ENCODE data around the gene SCN2A. TPM values are rescaled to one million over a fixed set of nuclear protein-coding genes. Genes with fewer than 3 reads are reported as not detected.

The SCN2A gene
- total and polyA plus RNA-seq, 2 of the 4 experiments (the other 2 are of a cell fraction) = 0.24 to 0.54 TPM

DNA sequence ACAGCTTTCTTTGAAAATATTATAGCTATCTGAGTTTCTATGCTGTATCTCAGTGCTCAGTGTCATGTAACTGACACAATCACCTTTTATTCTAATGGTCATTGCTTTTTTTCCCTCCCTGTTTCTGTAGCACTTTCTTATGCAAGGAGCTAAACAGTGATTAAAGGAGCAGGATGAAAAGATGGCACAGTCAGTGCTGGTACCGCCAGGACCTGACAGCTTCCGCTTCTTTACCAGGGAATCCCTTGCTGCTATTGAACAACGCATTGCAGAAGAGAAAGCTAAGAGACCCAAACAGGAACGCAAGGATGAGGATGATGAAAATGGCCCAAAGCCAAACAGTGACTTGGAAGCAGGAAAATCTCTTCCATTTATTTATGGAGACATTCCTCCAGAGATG lies 56.4 kb downstream of the SCN2A start:
- no peak overlapping the region for H3K23ac ChIP-seq (ENCODE audit: low read depth, low read length)
- intact Hi-C loops (cut with micrococcal nuclease) (no loop called here), dilution Hi-C loops (cut with HindIII; ENCODE audit: low sequenced_read_pairs, unreplicated experiment) (no loop called here), in situ Hi-C loops (cut with MboI; ENCODE audit: low sequenced_read_pairs) (no loop called here)
- H3K4me3 ChIP-seq (ENCODE audit: insufficient read depth, low read depth, low read length) = no peak overlapping the region
- no peak overlapping the region for H4K8ac ChIP-seq (ENCODE audit: low read depth in 2 of 2, low read length in 2 of 2)
- no peak overlapping the region for H2BK5ac ChIP-seq (ENCODE audit: low read depth, low read length, poor library complexity, severe bottlenecking)
- H3K9me3 ChIP-seq (ENCODE audit: control insufficient read depth, insufficient read depth, low read length) = no peaks in the 10 kb centered on the region
- no peak overlapping the region for H2BK120ac ChIP-seq (ENCODE audit: low read depth, low read length)
- no peaks in the 10 kb centered on the region for H3K4me1 ChIP-seq (ENCODE audit: control insufficient read depth, insufficient read depth, low read length)
- no peak overlapping the region for H3K9ac ChIP-seq (ENCODE audit: low read depth, low read length)
- H3K9me1 ChIP-seq (ENCODE audit: insufficient read depth, low read length) = no peaks in the 10 kb centered on the region
- no peak for TF ChIP-seq MAZ (IDR thresholded peaks at IDR 0.05; ENCODE audit: borderline replicate concordance, low read depth, low read length)
- no peak for TF ChIP-seq CHD1 (IDR thresholded peaks at IDR 0.05; ENCODE audit: low read depth, low read length)
- no peak for TF ChIP-seq MXI1 (IDR thresholded peaks at IDR 0.05; ENCODE audit: borderline replicate concordance, low read depth, low read length)
- TF ChIP-seq POLR2A (IDR thresholded peaks at IDR 0.05; ENCODE audit: low read depth, low read length) = no peak
- POLR2A ChIA-PET (ENCODE audit: unreplicated experiment) = no interaction called here
- no peaks in the 10 kb centered on the region for H3K36me3 ChIP-seq (ENCODE audit: control insufficient read depth, insufficient read depth, low read length)
- no peak overlapping the region for H2BK15ac ChIP-seq (ENCODE audit: low read depth, low read length)
- no peak overlapping the region for H3K4me2 ChIP-seq (ENCODE audit: low read depth, low read length)
- DNase-seq (no peak), ATAC-seq (ENCODE audit: low read depth) (no peak)
- H2AK9ac ChIP-seq (replicated peaks; ENCODE audit: low read depth, low read length, poor library complexity) = no peak overlapping the region
- no peak overlapping the region for H2AFZ ChIP-seq (replicated peaks; ENCODE audit: low read length, poor library complexity)
- H4K20me1 ChIP-seq (ENCODE audit: insufficient read depth, low read length) = no peaks in the 10 kb centered on the region
- no peaks in the 10 kb centered on the region for H3K27me3 ChIP-seq (ENCODE audit: control insufficient read depth, insufficient read depth, low read length)
- no peak overlapping the region for H3K18ac ChIP-seq (ENCODE audit: low read depth, low read length)
- H4K5ac ChIP-seq (ENCODE audit: low read depth, low read length) = no peak overlapping the region
- no peak overlapping the region for H3K27ac ChIP-seq (ENCODE audit: insufficient read depth, low read length)
- no peaks in the 10 kb centered on the region for H3K79me1 ChIP-seq (ENCODE audit: low read depth in 1 of 2, low read length in 2 of 2)
- no peak overlapping the region for H2BK20ac ChIP-seq (ENCODE audit: low read depth, low read length)
- H2AK5ac ChIP-seq (ENCODE audit: low read depth, low read length) = no peak overlapping the region
- no peak overlapping the region for H3K56ac ChIP-seq (ENCODE audit: extremely low read depth, insufficient read depth, low read length)
- no peak overlapping the region for H4K91ac ChIP-seq (ENCODE audit: insufficient read depth, low read depth, low read length)
- BruUV-seq (replicated peaks) = no TSS peak
- H3K14ac ChIP-seq (replicated peaks; ENCODE audit: low read depth, low read length) = no peak overlapping the region
- CTCF ChIA-PET = interaction anchor here (1.1 kb wide), 1 partner anchor 279 kb away, joined by 4 read pairs; no protein-coding TSS in a partner anchor
- WGBS, 2 experiments (ENCODE audit: extremely low coverage in 2 of 2, insufficient read length in 1 of 2) = no CpG with 5 or more reads among the region's 4 CpGs
- H3K4ac ChIP-seq (ENCODE audit: low read depth, low read length) = no peak overlapping the region
